Muscle of leg (tissue), 11 donors: ENCODE data around the gene XYLT1. TPM values are rescaled to one million over a fixed set of nuclear protein-coding genes. Genes with fewer than 3 reads are reported as not detected.

Experiments
- DNase-seq: peaks from one replicate; pipeline ENCODE4 v3.0.0; 2013
- H3K27ac ChIP-seq: one replicate; pipeline ENCODE4 v1.5.1; 2013; ENCODE audit warnings: mild to moderate bottlenecking, low read length, control low read depth
- H3K27me3 ChIP-seq: one replicate; pipeline ENCODE4 v1.6.1; 2013; ENCODE audit warnings: low read length; ENCODE audit not compliant: control insufficient read depth, insufficient read depth
- H3K36me3 ChIP-seq: one replicate; pipeline ENCODE4 v1.6.1; 2013; ENCODE audit warnings: low read length; ENCODE audit not compliant: control insufficient read depth, insufficient read depth
- H3K4me1 ChIP-seq: one replicate; pipeline ENCODE4 v1.6.1; 2013; ENCODE audit warnings: low read length; ENCODE audit not compliant: control insufficient read depth, insufficient read depth
- H3K4me3 ChIP-seq: one replicate; pipeline ENCODE4 v1.5.1; 2013; ENCODE audit warnings: low read length, control low read depth
- H3K9me3 ChIP-seq: replicated peaks from 2 replicates; pipeline ENCODE4 v1.6.1; 2013; ENCODE audit warnings: low read depth, low read length; ENCODE audit not compliant: control insufficient read depth
- WGBS: methylation state at CpG from one replicate; pipeline ENCODE4 v1.1.5; 2013; ENCODE audit warnings: missing lambda C conversion rate; ENCODE audit not compliant: insufficient coverage; 5-methylcytosine and 5-hydroxymethylcytosine counted together
- polyA plus RNA-seq, 8 donors: library from polyadenylated mRNA; unstranded; fragments of 120-200 nt; gene quantifications; one replicate each; pipeline versions ENCODE4 v1.2.1 to v1.2.3, GENCODE V29; 2013; ENCODE audit warnings: inconsistent platforms in 1 of 8, low replicate concordance in 1 of 8; ENCODE audit not compliant: insufficient read length in 8 of 8, insufficient read depth in 1 of 8
- total RNA-seq: library from RNA; stranded (reverse); fragments of 120-200 nt; gene quantifications from one replicate; pipeline ENCODE4 v1.2.4, GENCODE V29; 2013

Gene XYLT1
- total and polyA plus RNA-seq, 9 donors: 4.3 to 9.7 (median 5.3) TPM

DNA sequence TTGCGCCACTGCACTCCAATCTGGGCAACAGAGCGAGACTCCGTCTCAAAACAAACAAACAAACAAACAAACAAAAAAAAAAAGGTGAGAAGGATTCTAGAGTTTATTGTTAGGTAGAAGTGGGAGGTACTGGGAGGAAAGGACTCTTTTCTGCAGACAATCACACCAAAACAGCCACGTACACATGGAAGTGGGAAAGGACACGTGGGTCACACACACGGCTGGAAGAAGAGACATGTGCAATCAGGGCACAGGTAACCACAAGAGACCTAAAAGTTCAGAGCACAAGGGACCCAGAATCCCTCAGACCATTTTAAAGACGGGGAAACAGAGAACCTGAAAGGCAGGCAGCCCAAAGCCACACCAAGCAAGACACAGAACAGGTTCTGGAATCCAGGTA is 20.5 kb downstream of the XYLT1 start:
- Histone ChIP-seq H3K36me3 (no peaks in the 10 kb centered on the region), H3K27ac (no peak overlapping the region), H3K27me3 (no peaks in the 10 kb centered on the region), H3K4me3 (no peak overlapping the region), H3K4me1 (peaks cover 27% of the 10 kb centered on the region), H3K9me3 (no peaks in the 10 kb centered on the region)
- no peak for DNase-seq
- 83% methylated on average over 1 of the region's 7 CpGs for WGBS

DNA sequence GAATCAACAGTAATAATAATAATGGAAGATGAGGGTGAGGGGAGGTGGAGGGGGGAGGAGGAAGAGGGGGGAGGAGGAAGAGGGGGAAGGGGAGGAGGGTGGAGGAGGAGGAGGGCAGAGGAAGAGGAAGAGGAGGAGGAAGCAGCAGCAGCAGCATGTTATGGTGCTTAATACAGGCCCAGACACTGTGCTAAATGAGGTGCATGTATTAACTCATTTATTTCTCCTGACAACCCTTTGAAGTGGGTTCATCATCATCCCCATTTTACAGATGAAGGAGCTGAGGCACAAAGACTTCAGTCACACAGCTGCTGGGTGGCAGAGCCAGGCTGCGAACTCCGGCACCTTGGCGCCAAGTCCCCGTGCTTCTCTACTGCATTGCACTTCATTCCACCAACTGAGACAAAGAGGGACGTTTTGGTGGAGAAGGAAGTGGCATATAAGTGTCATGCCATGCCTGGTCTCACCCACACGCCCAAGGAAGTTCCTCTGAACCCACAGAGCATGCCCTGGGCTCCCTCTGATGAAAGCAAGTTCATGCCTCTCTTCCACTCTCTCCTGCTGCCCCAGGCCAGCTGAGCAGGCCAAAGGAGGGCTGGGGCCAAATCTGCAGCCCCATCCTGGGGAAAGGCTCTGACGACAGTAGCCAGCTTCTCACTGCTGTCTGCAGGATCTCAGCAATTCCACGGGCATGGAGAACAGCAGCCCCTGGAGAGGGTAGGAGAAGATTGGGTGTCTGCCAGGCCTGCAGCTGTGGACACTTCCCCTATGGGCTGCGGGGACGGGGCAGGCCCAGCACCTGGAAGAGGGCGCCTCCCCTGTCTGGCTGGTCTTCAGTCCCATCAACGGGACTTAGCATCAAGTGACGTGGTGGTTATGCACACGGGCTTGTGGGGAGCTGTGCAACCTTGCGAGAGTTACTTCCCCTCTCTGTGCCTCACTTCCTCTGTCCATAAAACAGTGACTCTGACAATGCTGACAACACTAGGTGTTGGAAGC is 21.8 kb downstream of the XYLT1 start:
- peaks cover 27% of the 10 kb centered on the region for H3K4me1 ChIP-seq
- H3K27ac ChIP-seq: peak overlapping the region; percentile 42
- H3K27me3 ChIP-seq: no peaks in the 10 kb centered on the region
- 31% methylated on average over 4 of the region's 15 CpGs for WGBS
- no peaks in the 10 kb centered on the region for H3K36me3 ChIP-seq
- H3K9me3 ChIP-seq: no peaks in the 10 kb centered on the region
- DNase-seq: peak; percentile 68
- H3K4me3 ChIP-seq: no peak overlapping the region

DNA sequence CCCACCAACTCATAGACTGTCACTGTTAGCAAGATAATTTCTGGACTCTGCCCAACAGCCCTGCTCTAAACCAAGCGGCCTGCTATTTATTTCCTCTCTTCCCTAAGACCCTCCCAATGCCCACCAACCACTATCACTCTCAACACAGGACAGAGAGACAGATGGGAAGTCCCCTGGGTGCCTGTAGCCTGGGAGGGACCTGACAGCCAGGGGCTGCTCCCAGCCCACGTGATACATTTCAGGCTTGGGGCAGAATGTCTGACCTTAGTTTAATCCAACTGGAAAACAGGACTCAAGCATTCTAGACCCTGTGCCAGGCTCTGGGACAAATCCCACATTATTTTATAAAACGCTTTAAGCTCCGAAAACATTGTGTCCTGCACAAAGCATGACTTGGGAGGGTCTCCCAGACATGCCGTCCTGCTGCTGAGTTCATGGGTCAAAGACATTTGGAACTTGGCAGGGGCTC is 23.6 kb downstream of the XYLT1 start:
- H3K9me3 ChIP-seq: no peaks in the 10 kb centered on the region
- peak; percentile 45 for DNase-seq
- H3K27ac ChIP-seq: no peak overlapping the region
- H3K36me3 ChIP-seq: no peaks in the 10 kb centered on the region
- 39% methylated on average over 4 of the region's 5 CpGs for WGBS
- no peak overlapping the region for H3K4me3 ChIP-seq
- H3K4me1 ChIP-seq: peaks cover 27% of the 10 kb centered on the region
- H3K27me3 ChIP-seq: no peaks in the 10 kb centered on the region

- Histone ChIP-seq H3K4me3 (no peak overlapping the region), H3K27ac (no peak overlapping the region), H3K9me3 (no peaks in the 10 kb centered on the region), H3K36me3 (no peaks in the 10 kb centered on the region), H3K27me3 (no peaks in the 10 kb centered on the region), H3K4me1 (peaks cover 27% of the 10 kb centered on the region)
- WGBS: 41% methylated on average over 4 of the region's 10 CpGs
- no peak for DNase-seq
Measured at GRCh38 chr16:17446661-17447060, 24.1 kb downstream of the XYLT1 start.

- Histone ChIP-seq H3K27me3 (no peaks in the 10 kb centered on the region), H3K4me3 (no peak overlapping the region), H3K9me3 (no peaks in the 10 kb centered on the region), H3K36me3 (no peaks in the 10 kb centered on the region), H3K4me1 (peaks cover 27% of the 10 kb centered on the region), H3K27ac (no peak overlapping the region)
- WGBS: 52% methylated on average over 8 of the region's 12 CpGs
- DNase-seq: no peak
Measured at GRCh38 chr16:17445421-17445820, 25.3 kb downstream of the XYLT1 start.

DNA sequence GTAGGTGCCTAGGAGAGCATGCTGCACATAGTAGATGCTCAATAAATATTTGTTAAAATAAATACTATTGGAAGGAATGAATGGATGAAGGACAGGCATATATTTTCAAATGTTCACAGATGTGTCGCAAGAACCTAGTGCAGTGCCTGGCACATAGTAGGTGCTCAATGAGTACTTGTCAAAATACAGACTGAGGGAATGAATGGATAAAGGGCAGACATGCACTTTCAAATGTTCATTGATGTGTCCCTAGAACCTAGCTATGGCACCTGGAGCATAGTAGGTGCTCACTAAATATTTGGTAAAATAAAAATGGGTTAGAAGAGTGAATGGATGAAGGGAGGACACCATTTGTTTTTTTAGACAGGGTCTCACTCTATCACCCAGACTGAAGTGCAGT is 26.1 kb downstream of the XYLT1 start:
- no peaks in the 10 kb centered on the region for H3K27me3 ChIP-seq
- H3K9me3 ChIP-seq: no peaks in the 10 kb centered on the region
- no peak overlapping the region for H3K4me3 ChIP-seq
- no peak overlapping the region for H3K27ac ChIP-seq
- peaks cover 27% of the 10 kb centered on the region for H3K4me1 ChIP-seq
- WGBS: 100% methylated on average over 1 of the region's 1 CpG
- no peak for DNase-seq
- no peaks in the 10 kb centered on the region for H3K36me3 ChIP-seq

GRCh38 chr16:17440131-17440530 is 30.6 kb downstream of the XYLT1 start:
- DNase-seq: no peak
- Histone ChIP-seq H3K9me3 (no peaks in the 10 kb centered on the region), H3K4me3 (no peak overlapping the region), H3K36me3 (no peaks in the 10 kb centered on the region), H3K27ac (no peak overlapping the region), H3K4me1 (peaks cover 6% of the 10 kb centered on the region), H3K27me3 (no peaks in the 10 kb centered on the region)
- no CpG with 5 or more reads among the region's 4 CpGs for WGBS

DNA sequence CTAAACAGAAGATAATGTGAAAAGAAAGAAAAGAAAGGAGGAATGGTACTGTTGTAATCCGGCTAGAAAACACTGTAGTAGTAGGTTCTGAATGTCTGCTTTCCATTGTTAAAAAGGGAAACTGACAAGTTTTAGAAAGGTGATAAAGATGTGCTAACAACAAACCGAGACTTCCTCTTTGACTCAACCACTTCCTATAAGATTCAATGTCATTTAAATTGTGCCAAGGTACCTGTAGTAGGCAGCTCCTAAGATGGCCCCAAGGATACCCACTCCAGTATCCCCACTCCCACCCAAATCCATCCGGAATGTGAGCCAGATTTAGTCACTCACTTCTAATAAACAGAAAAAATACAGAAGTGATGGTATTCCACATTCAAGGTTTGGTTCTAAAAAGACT is 31.2 kb downstream of the XYLT1 start:
- H3K4me3 ChIP-seq: no peak overlapping the region
- peaks cover 11% of the 10 kb centered on the region for H3K4me1 ChIP-seq
- H3K27me3 ChIP-seq: no peaks in the 10 kb centered on the region
- H3K27ac ChIP-seq: no peak overlapping the region
- no peak for DNase-seq
- H3K36me3 ChIP-seq: no peaks in the 10 kb centered on the region
- no CpG with 5 or more reads among the region's 3 CpGs for WGBS
- H3K9me3 ChIP-seq: no peaks in the 10 kb centered on the region

GRCh38 chr16:17437981-17438380 is 32.8 kb downstream of the XYLT1 start:
- Histone ChIP-seq H3K4me1 (peaks cover 16% of the 10 kb centered on the region), H3K27me3 (no peaks in the 10 kb centered on the region), H3K36me3 (no peaks in the 10 kb centered on the region), H3K9me3 (no peaks in the 10 kb centered on the region), H3K27ac (no peak overlapping the region), H3K4me3 (no peak overlapping the region)
- no peak for DNase-seq
- no CpG with 5 or more reads among the region's 5 CpGs for WGBS

GRCh38 chr16:17437127-17437720 is 33.5 kb downstream of the XYLT1 start:
- no peak overlapping the region for H3K4me3 ChIP-seq
- H3K4me1 ChIP-seq: peaks cover 16% of the 10 kb centered on the region
- 52% methylated on average over 8 of the region's 13 CpGs for WGBS
- no peaks in the 10 kb centered on the region for H3K36me3 ChIP-seq
- no peak overlapping the region for H3K27ac ChIP-seq
- DNase-seq: no peak
- no peaks in the 10 kb centered on the region for H3K9me3 ChIP-seq
- no peaks in the 10 kb centered on the region for H3K27me3 ChIP-seq
